Cardiac muscle cell (in vitro differentiated cells and primary cell): ENCODE data around the gene FKBP2. TPM values are rescaled to one million over a fixed set of nuclear protein-coding genes. Genes with fewer than 3 reads are reported as not detected.

Source experiments
- DNase-seq, 2 donors: peaks; one replicate each; pipeline versions ENCODE4 v3.0.0 to v3.0.0-alpha.2; 2010 to 2017; ENCODE audit warnings: low read depth in 1 of 2, low spot score in 1 of 2
- H3K27ac ChIP-seq: fragments of 200-600 bp; sonication (generic); 2 replicates; pipeline ENCODE4 v1.5.1; 2016
- H3K27me3 ChIP-seq: fragments of 200-600 bp; sonication (generic); 2 replicates; pipeline ENCODE4 v1.6.0; 2016; ENCODE audit warnings: control low read depth
- H3K36me3 ChIP-seq: fragments of 200-600 bp; sonication (generic); 2 replicates; pipeline ENCODE4 v1.5.1; 2016; ENCODE audit warnings: control low read depth
- H3K4me1 ChIP-seq: fragments of 200-600 bp; sonication (generic); 2 replicates; pipeline ENCODE4 v1.8.1; 2017; ENCODE audit warnings: low read depth, mild to moderate bottlenecking, mixed run types
- H3K4me3 ChIP-seq: fragments of 200-600 bp; sonication (generic); 2 replicates; pipeline ENCODE4 v1.5.1; 2016; ENCODE audit warnings: mild to moderate bottlenecking
- H3K9me3 ChIP-seq: fragments of 200-600 bp; sonication (generic); 2 replicates; pipeline ENCODE4 v1.5.1; 2017; ENCODE audit warnings: low read depth, mild to moderate bottlenecking, control low read depth
- polyA plus RNA-seq: library from polyadenylated mRNA; unstranded; fragments of >200 nt; fragmentation: Nextera tagmentation; extraction: Ambion mirVana; gene quantifications from 2 replicates; pipeline ENCODE4 v1.2.1, GENCODE V29; 2016
- total RNA-seq: library from RNA; depleted of rRNA; stranded (reverse); fragments of >200 nt; gene quantifications from 2 replicates; pipeline ENCODE4 v1.2.3, GENCODE V29; 2016
- TF ChIP-seq, protein P1 (sequence below): IDR thresholded peaks from 2 replicates; pipeline ENCODE4 v1.5.1; 2012; ENCODE audit warnings: low read depth, mild to moderate bottlenecking, low read length

The FKBP2 gene
- total RNA-seq (102 and 177 TPM in 2 replicates), polyA plus RNA-seq (191 and 321 TPM in 2 replicates)

DNA sequence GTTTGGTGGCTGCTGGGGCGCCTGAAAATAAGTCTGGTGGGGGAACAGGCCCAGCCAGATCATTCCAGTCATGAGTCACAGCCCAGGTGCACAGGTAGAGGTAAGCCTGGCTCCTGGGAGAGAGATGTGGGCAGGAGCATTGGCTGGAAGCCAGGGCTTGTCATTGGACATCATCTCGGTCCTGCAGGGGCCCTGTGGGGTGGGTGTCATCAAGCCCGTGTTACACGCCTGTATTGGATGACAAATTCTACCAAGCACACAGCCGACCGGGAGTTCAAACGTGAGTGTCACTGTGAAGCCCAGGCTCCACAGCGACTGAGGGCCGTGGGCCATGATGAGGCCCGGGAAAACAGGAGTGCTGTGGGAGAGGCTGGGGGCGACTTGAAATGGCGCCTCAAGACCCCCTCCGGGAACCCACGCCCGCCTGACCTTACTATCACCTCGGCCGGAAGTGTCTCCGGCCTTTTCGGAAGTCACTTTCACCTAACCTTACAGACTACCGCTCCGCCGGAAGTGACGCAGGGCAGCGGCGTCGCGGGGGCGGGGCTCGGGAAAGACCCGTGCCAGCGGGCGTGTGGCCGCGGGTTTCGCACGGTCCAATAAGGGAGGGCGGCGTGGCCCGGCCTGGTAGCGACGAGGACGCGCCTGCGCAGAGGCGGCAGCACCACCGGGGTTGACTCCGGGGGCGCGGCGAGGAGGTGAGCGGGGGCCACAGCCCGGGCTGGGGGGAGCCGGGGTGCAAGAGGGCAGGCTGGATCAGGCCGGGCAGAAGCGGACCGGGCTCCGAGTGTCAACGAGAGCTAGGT is at the start of gene FKBP2:
Gene FKBP2 (plus strand): TSS at position 661 of the 806 bp plus-strand sequence. CDS start 1,293 bp downstream, outside the sequence.
- Histone ChIP-seq H3K4me1 (peaks cover 5% of the 10 kb centered on the region), H3K9me3 (no peaks in the 10 kb centered on the region), H3K27me3 (no peaks in the 10 kb centered on the region), H3K36me3 (peaks cover 3% of the 10 kb centered on the region), H3K4me3 (peak within 1 kb of the TSS; percentile 86), H3K27ac (peak within 1 kb of the TSS; percentile 96)
- peak; percentile 99 for DNase-seq
- TF ChIP-seq, protein P1, sequence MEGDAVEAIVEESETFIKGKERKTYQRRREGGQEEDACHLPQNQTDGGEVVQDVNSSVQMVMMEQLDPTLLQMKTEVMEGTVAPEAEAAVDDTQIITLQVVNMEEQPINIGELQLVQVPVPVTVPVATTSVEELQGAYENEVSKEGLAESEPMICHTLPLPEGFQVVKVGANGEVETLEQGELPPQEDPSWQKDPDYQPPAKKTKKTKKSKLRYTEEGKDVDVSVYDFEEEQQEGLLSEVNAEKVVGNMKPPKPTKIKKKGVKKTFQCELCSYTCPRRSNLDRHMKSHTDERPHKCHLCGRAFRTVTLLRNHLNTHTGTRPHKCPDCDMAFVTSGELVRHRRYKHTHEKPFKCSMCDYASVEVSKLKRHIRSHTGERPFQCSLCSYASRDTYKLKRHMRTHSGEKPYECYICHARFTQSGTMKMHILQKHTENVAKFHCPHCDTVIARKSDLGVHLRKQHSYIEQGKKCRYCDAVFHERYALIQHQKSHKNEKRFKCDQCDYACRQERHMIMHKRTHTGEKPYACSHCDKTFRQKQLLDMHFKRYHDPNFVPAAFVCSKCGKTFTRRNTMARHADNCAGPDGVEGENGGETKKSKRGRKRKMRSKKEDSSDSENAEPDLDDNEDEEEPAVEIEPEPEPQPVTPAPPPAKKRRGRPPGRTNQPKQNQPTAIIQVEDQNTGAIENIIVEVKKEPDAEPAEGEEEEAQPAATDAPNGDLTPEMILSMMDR: no peak

GRCh38 chr11:64192434-64192833 is 48.5 kb upstream of the FKBP2 start:
- Histone ChIP-seq H3K27me3 (no peaks in the 10 kb centered on the region), H3K36me3 (peaks cover 40% of the 10 kb centered on the region), H3K4me3 (no peak overlapping the region), H3K27ac (no peak overlapping the region), H3K4me1 (peaks cover 9% of the 10 kb centered on the region), H3K9me3 (no peaks in the 10 kb centered on the region)
- TF ChIP-seq, protein P1: no peak
- no peak for DNase-seq

DNA sequence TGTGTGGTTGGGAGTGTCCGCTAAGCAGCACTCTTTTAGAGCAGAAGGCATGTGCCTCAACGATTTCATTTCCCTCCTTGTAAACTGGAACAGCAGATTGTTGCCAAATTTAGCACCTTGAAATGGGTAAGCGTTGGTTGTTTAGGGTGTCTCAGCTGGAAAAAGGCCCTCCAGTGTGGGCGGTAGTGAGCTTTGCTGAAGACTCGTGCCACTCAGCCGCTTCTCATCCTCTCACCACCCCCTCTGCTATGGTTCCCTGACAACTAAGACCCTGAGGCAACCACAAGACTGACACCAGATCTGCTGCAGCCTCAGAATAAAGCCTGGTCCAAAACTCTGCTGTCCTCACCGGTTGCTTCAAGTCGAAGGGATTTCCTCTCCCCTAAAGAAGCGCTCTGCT is 44.3 kb upstream of the FKBP2 start:
- no peak overlapping the region for H3K4me3 ChIP-seq
- TF ChIP-seq, protein P1: no peak
- H3K9me3 ChIP-seq: no peaks in the 10 kb centered on the region
- no peak for DNase-seq
- no peaks in the 10 kb centered on the region for H3K4me1 ChIP-seq
- H3K27me3 ChIP-seq: no peaks in the 10 kb centered on the region
- peaks cover 72% of the 10 kb centered on the region for H3K36me3 ChIP-seq
- no peak overlapping the region for H3K27ac ChIP-seq

DNA sequence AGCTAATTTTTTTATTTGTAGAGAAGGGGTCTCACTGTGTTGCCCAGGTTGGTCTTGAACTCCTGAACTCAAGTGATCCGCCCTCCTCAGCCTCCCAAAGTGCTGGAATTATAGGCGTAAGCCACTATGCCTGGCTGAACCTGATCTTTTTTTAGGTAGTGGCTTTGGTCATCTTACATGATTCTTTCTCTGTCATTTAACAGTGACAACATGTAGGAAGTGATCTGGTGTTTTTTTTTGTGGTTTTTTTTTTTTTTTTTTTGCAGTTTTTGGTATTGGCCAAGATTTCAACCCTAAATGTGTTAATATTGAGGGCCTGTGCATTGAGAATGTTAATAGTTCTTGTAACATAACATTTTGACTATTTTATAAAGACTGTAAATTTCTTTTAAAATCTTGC is 42.4 kb upstream of the FKBP2 start:
- no peaks in the 10 kb centered on the region for H3K27me3 ChIP-seq
- H3K4me1 ChIP-seq: no peaks in the 10 kb centered on the region
- no peaks in the 10 kb centered on the region for H3K9me3 ChIP-seq
- H3K4me3 ChIP-seq: no peak overlapping the region
- TF ChIP-seq, protein P1: no peak
- DNase-seq: no peak
- no peak overlapping the region for H3K27ac ChIP-seq
- H3K36me3 ChIP-seq: peaks cover 80% of the 10 kb centered on the region

GRCh38 chr11:64201543-64201942 is 39.4 kb upstream of the FKBP2 start:
- Histone ChIP-seq H3K36me3 (peaks cover 63% of the 10 kb centered on the region), H3K9me3 (no peaks in the 10 kb centered on the region), H3K27ac (peak overlapping the region; percentile 39), H3K4me3 (no peak overlapping the region), H3K27me3 (no peaks in the 10 kb centered on the region), H3K4me1 (peaks cover 2% of the 10 kb centered on the region)
- DNase-seq: no peak
- TF ChIP-seq, protein P1: no peak
